ENCODE results near the gene CACNA2D1.
A peak's percentile ranks its signal among the peaks of the same experiment; 100 is the strongest.

Gene CACNA2D1

DNA sequence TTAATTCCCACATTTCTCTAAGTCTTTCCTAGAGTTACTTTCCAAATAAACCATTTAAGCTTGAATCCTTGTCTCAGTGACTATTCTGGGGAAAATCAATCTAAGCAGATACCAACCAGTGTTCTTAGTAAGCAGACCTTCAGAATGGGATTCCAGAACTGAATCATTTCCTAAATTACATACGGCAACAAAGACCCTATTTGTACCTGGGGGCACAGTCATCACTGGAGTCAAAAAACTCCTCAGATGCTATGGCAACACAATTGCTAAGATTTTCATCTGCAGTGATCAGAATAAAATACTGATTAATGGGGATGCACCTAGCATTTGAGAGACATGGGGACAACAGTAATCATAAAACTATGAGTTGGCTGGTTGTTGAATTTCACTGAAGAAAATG is 389.0 kb downstream of the CACNA2D1 start:
- no peak for DNase-seq (ENCODE audit: low read depth)
- TF ChIP-seq, protein P1, sequence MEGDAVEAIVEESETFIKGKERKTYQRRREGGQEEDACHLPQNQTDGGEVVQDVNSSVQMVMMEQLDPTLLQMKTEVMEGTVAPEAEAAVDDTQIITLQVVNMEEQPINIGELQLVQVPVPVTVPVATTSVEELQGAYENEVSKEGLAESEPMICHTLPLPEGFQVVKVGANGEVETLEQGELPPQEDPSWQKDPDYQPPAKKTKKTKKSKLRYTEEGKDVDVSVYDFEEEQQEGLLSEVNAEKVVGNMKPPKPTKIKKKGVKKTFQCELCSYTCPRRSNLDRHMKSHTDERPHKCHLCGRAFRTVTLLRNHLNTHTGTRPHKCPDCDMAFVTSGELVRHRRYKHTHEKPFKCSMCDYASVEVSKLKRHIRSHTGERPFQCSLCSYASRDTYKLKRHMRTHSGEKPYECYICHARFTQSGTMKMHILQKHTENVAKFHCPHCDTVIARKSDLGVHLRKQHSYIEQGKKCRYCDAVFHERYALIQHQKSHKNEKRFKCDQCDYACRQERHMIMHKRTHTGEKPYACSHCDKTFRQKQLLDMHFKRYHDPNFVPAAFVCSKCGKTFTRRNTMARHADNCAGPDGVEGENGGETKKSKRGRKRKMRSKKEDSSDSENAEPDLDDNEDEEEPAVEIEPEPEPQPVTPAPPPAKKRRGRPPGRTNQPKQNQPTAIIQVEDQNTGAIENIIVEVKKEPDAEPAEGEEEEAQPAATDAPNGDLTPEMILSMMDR (conservative IDR thresholded peaks at IDR 0.05; ENCODE audit: low read depth, low read length), result no peak
- no peak overlapping the region for H3K4me3 ChIP-seq (ENCODE audit: low read depth, low read length)

DNA sequence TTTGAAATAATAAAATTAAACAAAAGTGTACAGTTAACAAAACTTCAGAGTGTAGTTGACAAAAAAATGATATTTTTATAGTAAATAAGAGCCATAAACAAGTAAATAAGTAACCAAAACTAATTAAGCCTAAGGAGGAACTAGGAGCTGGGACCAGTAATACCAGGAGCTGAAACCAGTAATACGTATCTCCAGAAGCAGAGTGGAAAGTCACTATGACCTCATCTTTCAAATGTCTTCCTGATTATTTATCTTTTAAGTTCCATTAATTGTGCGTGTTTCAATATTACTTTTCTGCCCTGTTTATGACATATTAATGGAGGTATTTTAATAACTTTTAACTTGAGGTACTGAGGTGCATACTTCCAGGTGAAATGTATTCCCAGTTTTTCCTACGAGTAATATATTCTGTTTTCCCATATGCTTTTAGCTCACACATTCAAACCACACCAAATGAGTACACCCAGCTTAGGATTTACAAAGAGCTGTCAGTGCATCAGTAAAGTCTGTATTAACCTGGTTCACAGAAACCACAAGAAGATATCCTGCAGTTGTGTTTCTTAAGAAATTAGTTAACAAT is 390.0 kb downstream of the CACNA2D1 start:
- H3K4me3 ChIP-seq (ENCODE audit: low read depth, low read length), result no peak overlapping the region
- TF ChIP-seq, protein P1 (conservative IDR thresholded peaks at IDR 0.05; ENCODE audit: low read depth, low read length), result no peak
- no peak for DNase-seq (ENCODE audit: low read depth)

DNA sequence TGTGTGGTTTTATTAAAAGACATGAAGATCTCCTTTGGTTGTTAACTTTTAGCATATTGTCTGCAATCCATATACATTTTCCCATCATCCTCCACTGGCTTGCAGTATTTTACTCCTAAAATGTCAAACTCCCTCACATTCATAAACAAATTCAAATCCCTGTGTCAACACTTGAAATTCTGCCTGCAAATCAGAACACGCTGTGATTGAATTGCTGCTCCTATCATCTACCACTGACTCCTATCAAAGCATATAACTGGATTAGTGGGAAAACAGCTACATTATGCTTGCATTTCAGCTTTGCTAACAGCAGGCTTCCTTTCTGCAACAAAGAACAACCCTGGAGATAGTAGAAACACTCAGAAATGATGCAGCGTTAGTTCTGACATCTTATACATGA is 392.0 kb downstream of the CACNA2D1 start:
- DNase-seq (ENCODE audit: low read depth), result no peak
- H3K4me3 ChIP-seq (ENCODE audit: low read depth, low read length), result no peak overlapping the region
- TF ChIP-seq, protein P1 (conservative IDR thresholded peaks at IDR 0.05; ENCODE audit: low read depth, low read length), result no peak

DNA sequence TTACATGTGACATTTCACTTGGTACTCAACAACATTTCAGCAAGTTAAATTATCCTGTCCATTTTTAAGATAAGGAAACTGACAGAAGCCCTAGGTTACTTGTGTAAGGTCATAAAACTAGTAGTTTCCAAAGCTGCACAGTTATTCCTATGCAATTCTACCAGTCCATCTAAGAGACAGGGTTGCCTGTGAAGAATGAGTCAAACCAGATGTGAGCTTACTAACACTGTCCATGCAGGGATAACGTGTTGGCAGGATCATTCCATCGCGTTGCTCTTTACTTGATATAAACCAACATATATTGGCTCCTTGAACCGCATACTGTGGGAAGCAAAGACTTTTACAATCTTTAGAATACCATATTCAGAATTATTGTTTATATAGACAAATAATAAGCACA is 392.8 kb downstream of the CACNA2D1 start:
- no peak overlapping the region for H3K4me3 ChIP-seq (ENCODE audit: low read depth, low read length)
- TF ChIP-seq, protein P1 (conservative IDR thresholded peaks at IDR 0.05; ENCODE audit: low read depth, low read length), result no peak
- DNase-seq (ENCODE audit: low read depth), result peak; percentile 72

DNA sequence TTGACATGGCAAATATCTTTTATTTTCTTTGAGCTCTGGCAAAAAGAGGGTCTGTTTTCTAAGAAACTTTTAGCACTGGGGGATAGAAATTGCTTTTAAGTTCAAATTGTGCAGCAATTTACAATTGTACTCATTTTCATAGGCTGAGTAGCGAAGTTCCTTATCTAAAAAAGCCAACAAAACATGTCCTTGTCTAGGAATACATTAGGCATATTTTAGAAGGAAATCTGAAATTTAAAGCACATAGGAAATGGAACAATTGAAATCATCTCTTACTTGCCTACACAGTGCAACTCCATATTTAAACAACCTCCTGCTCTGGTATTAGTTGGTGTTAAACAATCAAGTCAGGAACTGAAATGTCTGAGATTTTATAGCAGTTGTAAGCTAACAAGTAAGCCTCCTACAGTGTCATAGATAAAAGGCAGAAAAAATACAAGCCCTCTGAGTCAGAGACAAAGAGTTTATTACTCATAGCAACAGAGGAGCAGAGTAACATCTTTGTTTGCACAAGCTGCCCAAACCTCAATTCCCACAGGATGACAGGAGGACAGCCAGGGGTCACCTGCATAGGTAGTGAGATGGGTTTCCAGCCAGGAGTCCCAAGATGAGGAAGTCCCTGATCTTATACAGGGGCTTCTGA is 393.6 kb downstream of the CACNA2D1 start:
- TF ChIP-seq, protein P1 (conservative IDR thresholded peaks at IDR 0.05; ENCODE audit: low read depth, low read length), result no peak
- no peak overlapping the region for H3K4me3 ChIP-seq (ENCODE audit: low read depth, low read length)
- DNase-seq (ENCODE audit: low read depth), result peak; percentile 93

DNA sequence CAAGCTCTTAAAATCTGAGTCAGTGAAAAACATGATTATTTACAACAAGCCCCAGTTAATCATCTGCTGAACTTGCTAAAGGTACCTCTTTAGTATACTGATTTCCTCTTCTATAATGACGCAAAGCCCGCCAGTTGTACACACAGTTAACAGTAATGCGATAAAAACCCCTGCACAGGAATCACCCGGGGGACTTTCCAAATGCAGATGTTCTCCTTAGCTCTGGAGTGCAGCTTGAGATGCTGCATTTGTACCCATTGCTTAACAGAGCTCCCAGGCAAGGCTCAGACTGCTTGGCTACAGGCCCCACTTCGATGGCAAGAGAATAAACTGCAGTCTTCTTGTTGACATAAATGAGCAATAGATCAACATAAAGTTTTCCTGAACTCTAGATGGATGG is 394.1 kb downstream of the CACNA2D1 start:
- DNase-seq (ENCODE audit: low read depth), result peak; percentile 59
- no peak overlapping the region for H3K4me3 ChIP-seq (ENCODE audit: low read depth, low read length)
- TF ChIP-seq, protein P1 (conservative IDR thresholded peaks at IDR 0.05; ENCODE audit: low read depth, low read length), result no peak
